Kidney (tissue), 14 donors: Measurements from ENCODE around the gene LRRK1. TPM values are rescaled to one million over a fixed set of nuclear protein-coding genes. Genes with fewer than 3 reads are reported as not detected.

Source experiments
- DNase-seq, 5 donors: peaks; one replicate each; pipeline ENCODE4 v3.0.0-alpha.2; 2013 to 2020
- FAIRE-seq: peaks from 2 replicates; lab custom pipeline; 2012; peaks lifted over from hg19 to GRCh38; lab: Jason Lieb, UNC
- H3K27ac ChIP-seq, 2 donors: one replicate each; pipeline ENCODE4 v1.7.0; 2013; ENCODE audit warnings: low read depth in 2 of 2, low read length in 2 of 2, inconsistent platforms in 1 of 2
- H3K27me3 ChIP-seq: one replicate; pipeline ENCODE4 v1.7.1; 2013; ENCODE audit warnings: low read length, inconsistent platforms; ENCODE audit not compliant: control insufficient read depth, insufficient read depth
- H3K36me3 ChIP-seq, 3 donors: one replicate each; pipeline versions ENCODE4 v1.7.0 to v1.7.1; 2013; ENCODE audit warnings: low read length in 3 of 3, control low read depth in 1 of 3, inconsistent platforms in 1 of 3; ENCODE audit not compliant: insufficient read depth in 3 of 3, control insufficient read depth in 2 of 3
- H3K4me1 ChIP-seq, 3 donors: one replicate each; pipeline versions ENCODE4 v1.7.0 to v1.7.1; 2013; ENCODE audit warnings: low read length in 3 of 3, inconsistent platforms in 1 of 3, low read depth in 1 of 3; ENCODE audit not compliant: control insufficient read depth in 2 of 3, insufficient read depth in 2 of 3
- H3K4me3 ChIP-seq, 3 donors: one replicate each; pipeline versions ENCODE4 v1.7.0 to v1.8.1; 2013; ENCODE audit warnings: low read length in 3 of 3, control low read depth in 1 of 3, inconsistent platforms in 1 of 3
- H3K9ac ChIP-seq, 3 donors: one replicate each; pipeline versions ENCODE4 v1.7.0 to v1.7.1; 2013; ENCODE audit warnings: low read length in 3 of 3, control low read depth in 1 of 3, inconsistent platforms in 1 of 3
- H3K9me3 ChIP-seq, 3 donors: one replicate each; pipeline versions ENCODE4 v1.7.0 to v1.7.1; 2013; ENCODE audit warnings: low read length in 3 of 3, control low read depth in 1 of 3, inconsistent platforms in 1 of 3; ENCODE audit not compliant: control insufficient read depth in 2 of 3, insufficient read depth in 1 of 3
- CTCF ChIP-seq: IDR thresholded peaks from 3 replicates; pipeline ENCODE4 v1.5.1; 2012; ENCODE audit warnings: mild to moderate bottlenecking, moderate library complexity, borderline replicate concordance; ENCODE audit not compliant: insufficient read depth; ENCODE audit errors: extremely low read depth
- intact Hi-C: fragments of 100-400 bp; cut with DNase I; formaldehyde crosslinking; loops from one replicate; pipeline ENCODE4 v1.11.1; 2022
- polyA plus RNA-seq: library from polyadenylated mRNA; stranded (reverse); fragments of 350-450 nt; fragmentation: Illumina TruSeq; extraction: RNeasy Lipid Tissue Mini Kit (QIAGEN cat#74804); gene quantifications from one replicate; pipeline ENCODE4 v1.2.3, GENCODE V29; 2014; ENCODE audit warnings: low read depth, low replicate concordance; ENCODE audit not compliant: insufficient read depth
- total RNA-seq: library from RNA; stranded (reverse); fragmentation: NEBNext Ultra II Directional; extraction: Animal tissue kit (Norgen Biotek cat#: 25700); gene quantifications from one replicate; pipeline ENCODE4 v1.2.1, GENCODE V29; 2021
- donor health status: control.
- donor health status: control.
- donor health status: control.
- donor health status: control.
- donor health status: control.
- donor health status: DM: yes; HTN: yes; CAD: no.
- donor health status: Normal renal cell carcinoma (clear cell type).

LRRK1 gene
- total and polyA plus RNA-seq, 2 donors from 2014 or later = 1.1 to 24.9 TPM

- Histone ChIP-seq H3K9me3 (peaks cover 0 to 2% (median 0%) of the 10 kb centered on the region in 3 donors), H3K9ac (no peak overlapping the region), H3K4me1 (peaks cover 0 to 2% (median 2%) of the 10 kb centered on the region in 3 donors), H3K4me3 (no peak overlapping the region), H3K27ac (no peak overlapping the region), H3K36me3 (no peaks in the 10 kb centered on the region), H3K27me3 (no peaks in the 10 kb centered on the region)
- intact Hi-C loops = loop anchor here (5.0 kb wide), 1 partner anchor 172 kb away; no protein-coding TSS in a partner anchor
- no peak for TF ChIP-seq CTCF
- FAIRE-seq = no peak
- no peak for DNase-seq
Measured at GRCh38 chr15:101085311-101085700, 166.1 kb downstream of the LRRK1 start.

GRCh38 chr15:101086394-101087171, 167.4 kb downstream of the LRRK1 start:
- DNase-seq (no peak), FAIRE-seq (no peak)
- Histone ChIP-seq H3K4me1 (peaks cover 2 to 11% (median 6%) of the 10 kb centered on the region in 3 donors), H3K9me3 (peaks cover 0 to 1% (median 0%) of the 10 kb centered on the region in 3 donors), H3K4me3 (no peak overlapping the region), H3K27me3 (no peaks in the 10 kb centered on the region), H3K9ac (no peak overlapping the region), H3K27ac (no peak overlapping the region), H3K36me3 (no peaks in the 10 kb centered on the region)
- TF ChIP-seq CTCF = no peak
- intact Hi-C loops = loop anchor here (5.0 kb wide), 1 partner anchor 171 kb away; no protein-coding TSS in a partner anchor

GRCh38 chr15:101087172-101087769, 168.1 kb downstream of the LRRK1 start:
- Histone ChIP-seq H3K9me3 (no peaks in the 10 kb centered on the region), H3K27me3 (no peaks in the 10 kb centered on the region), H3K27ac (no peak overlapping the region), H3K4me1 (peaks cover 5 to 15% (median 6%) of the 10 kb centered on the region in 3 donors), H3K36me3 (no peaks in the 10 kb centered on the region), H3K9ac (no peak overlapping the region), H3K4me3 (no peak overlapping the region)
- FAIRE-seq (no peak), DNase-seq (no peak)
- no peak for TF ChIP-seq CTCF
- intact Hi-C loops = loop anchor here (5.0 kb wide), 1 partner anchor 170 kb away; no protein-coding TSS in a partner anchor
